Activated T-cell treated with anti-CD3 and anti-CD28 coated beads for 24 hours (primary cell): ENCODE data around the gene TPPP3.

Experiments used
- DNase-seq: peaks from one replicate; pipeline ENCODE4 v3.0.0-alpha.2; 2020; ENCODE audit warnings: low read depth

The TPPP3 gene

DNA sequence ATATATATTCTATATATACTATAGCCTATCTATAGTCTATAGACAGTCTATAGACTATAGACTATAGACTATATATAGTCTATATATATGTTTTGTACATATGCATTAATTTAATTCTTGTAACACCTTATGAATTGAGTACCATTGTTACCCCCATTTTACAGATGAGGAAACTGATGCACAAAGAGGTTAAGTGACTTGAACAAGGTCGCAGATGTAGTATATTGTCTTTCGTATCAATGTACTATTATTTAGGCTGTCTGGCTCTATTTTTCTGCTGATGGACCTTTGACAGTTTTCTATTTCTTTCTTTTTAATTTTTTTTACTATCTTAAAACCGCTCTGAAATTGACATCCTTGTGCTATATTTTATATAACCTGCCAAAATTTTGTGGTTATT is 52.0 kb downstream of the TPPP3 start:
- DNase-seq: no peak
